ENCODE measurements around the gene PXDN.

PXDN gene

DNA sequence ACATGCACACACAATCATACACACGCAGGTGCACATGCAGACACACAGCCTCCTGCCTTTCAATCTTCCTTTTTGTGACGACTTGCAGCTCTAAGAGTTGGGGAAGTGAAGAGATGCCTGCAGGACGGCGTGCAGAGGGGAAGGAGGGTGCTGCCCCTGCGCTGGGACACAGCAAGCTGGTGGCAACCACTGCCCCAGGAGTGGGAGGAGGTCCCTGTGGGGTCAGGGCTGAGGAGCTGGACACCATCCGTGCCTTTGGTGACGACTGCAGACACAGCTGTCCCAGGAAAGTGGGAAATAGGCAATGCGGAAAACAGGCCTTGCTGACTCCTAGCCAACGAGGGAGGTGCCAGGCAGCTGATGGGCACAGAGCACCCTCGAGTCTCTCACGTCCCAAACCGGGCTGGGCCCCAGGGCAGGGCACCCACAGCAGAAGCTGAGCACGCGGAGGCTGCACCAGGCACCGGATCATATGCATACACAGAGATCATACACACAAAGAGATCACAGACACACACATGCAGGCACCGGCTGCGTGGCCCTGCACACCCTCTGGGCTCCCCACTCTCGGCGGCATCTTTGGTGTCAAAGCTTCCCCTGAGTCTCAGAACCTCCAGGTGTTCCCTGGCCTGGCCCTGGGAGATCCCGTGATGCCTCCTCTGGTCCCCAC, 146.1 kb downstream of the PXDN start:
- DNase-seq (ENCODE audit: low spot score), result no peak

DNA sequence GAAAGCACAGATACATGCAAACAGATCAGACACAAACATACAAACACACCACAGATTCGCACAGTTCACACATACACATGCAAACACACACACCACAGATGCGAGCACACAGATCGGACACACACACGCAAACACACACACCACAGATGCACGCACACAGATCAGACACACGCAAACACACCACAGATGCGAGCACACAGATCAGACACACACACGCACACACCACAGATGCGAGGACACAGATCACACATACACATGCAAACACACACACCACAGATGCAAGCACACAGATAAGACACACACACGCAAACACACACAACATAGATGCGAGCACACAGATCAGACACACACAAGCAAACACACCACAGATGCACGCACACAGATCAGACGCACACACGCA, 149.0 kb downstream of the PXDN start:
- DNase-seq (ENCODE audit: low spot score), result no peak

DNA sequence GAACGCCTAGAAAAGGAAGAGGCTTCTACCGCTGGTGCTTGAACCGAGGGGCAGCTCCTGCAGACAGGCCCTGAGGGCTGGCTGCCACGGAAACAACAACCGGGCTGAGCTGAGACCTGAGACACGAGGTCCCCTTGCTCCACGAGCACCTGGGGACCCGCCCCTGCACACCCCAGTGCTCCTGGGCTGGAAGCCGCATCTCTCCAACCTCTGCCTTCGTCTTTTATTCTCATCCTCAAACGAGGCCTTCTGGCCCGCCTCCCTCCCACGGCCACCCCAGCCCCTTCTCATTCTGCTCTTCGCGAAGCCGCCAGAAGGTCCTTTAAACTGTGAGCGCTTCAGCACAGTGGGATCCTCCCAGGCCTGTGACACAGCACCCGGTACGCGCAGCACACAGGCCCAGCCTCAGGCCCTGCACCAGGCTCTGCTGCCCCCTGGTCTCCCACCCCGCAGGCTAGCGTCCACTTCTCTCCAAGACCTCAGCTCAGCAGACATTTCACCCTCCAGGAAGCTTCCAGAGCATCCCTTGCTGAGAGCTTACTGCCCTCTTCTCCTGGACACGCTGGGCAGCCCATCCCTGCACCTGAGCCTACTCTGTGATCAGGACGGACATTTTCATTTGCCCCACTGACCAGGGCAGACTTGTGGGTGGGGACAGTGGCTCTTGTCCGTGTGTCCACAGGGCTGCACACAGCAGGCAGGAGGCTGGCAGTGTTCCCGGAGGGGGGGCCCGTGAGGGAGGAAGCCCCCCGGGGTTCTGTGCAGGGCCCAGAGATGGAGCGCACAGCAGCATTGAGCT, 149.7 kb downstream of the PXDN start:
- DNase-seq (ENCODE audit: low spot score), result no peak

- no peak for DNase-seq (ENCODE audit: low spot score)
These were observed 150.3 kb downstream of the PXDN start for GRCh38 chr2:1594123-1594372.

DNA sequence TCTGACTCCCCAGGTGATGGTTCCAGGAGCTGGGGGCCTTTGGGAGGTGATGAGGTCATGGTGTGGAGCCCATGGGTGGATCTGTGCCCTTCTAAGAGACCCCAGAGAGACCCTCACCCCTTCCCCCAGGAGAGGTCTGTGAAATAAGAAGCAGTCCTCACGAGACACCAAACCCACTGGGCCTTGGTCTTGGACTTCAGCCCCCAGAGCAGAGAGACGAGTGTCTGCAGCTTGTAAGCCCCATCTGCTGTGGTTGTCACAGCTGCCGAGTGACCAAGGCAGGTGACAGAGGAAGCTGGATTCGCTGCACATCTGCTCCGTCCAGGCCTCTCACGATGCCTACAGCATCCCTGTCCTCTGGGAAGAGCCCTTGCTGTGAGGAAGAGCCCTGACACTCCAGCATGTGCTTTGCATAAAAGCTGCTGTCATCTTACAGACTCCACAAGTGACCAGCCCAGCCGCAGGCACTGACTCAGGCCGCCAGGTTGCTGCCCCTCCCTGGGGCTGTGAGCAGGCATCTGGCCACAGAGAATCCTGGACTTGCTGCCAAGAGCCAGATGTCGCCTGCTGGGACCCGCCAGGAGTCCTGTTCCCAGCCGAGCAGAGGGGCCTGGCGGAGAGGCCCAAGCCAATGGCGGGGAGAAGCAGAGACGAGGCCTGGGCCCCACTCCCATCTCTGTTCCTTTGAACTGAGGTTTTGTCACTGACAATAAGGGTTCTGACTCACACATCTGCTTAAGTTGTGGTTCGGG, 150.8 kb downstream of the PXDN start:
- DNase-seq (ENCODE audit: low spot score), result no peak

- no peak for DNase-seq (ENCODE audit: low spot score)
These were observed 152.1 kb downstream of the PXDN start for GRCh38 chr2:1591978-1592907.

- DNase-seq (ENCODE audit: low spot score), result no peak
These were observed 152.9 kb downstream of the PXDN start for GRCh38 chr2:1591461-1591770.

DNA sequence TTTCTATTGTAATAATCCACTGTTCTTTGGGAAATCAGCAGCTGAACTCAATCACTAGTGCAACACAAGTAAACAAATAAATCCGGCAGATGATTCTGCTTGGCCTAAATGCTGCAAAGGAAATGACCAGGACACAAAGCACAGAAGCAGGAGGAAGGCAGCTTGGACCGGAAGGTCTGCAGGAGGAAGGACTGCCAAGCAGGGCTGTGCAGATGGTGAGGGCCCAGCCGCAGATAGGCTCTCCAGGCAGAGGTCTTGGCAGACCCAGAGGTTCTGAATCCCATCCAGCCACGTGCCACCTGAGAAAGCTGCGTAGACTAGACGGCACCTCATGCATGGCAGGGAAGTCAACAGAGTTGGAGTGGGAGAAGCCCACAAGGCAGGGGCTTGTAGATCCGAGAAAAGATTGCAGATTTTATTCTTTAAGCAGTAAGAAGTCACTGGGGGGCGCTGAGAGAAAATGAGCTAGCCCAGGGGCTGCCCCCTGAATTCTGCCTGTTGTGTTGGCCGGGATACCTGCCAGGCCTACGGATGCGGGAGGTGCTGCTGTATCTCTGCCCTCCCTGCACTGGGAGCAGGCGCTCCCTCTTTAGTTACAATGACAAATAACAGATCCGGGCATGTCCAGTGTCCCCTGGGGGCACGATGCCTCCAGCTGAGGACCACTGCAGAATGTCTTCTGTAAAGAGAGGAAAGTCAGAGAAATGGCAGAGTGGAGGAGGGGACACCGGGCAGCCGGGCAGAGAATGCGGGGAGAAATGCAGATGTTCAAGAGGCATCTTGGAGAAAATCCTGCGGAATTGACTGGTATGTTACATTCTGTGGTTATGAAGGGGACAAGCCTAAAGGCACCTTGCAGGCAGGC, 153.5 kb downstream of the PXDN start:
- no peak for DNase-seq (ENCODE audit: low spot score)

GRCh38 chr2:1588978-1589621, 155.2 kb downstream of the PXDN start:
- no peak for DNase-seq (ENCODE audit: low spot score)

- DNase-seq (ENCODE audit: low spot score), result no peak
These were observed 156.0 kb downstream of the PXDN start for GRCh38 chr2:1588051-1588977.

GRCh38 chr2:1586923-1587840, 157.1 kb downstream of the PXDN start:
- DNase-seq (ENCODE audit: low spot score), result no peak

- DNase-seq (ENCODE audit: low spot score), result no peak
These were observed 157.9 kb downstream of the PXDN start for GRCh38 chr2:1586251-1586922.

DNA sequence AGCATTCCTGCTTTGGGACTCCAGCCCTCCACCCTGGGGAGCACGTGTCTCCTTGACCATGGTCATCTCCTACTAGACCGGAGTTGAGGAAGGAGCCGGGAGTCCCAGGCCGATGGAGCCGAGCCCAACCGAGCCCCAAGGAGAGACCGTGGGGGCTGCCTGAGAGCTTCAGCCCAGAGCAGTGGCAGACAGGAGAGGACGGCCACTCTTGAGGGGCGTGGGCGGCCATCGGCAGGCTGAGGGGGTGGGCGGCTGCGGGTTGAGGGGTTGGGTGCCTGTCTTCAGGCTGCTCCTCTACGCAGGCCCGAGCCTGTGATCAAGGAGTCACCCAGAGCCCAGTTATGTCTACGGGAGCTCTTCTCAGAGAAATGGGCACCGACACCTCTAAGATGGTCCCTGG, 158.7 kb downstream of the PXDN start:
- no peak for DNase-seq (ENCODE audit: low spot score)

DNA sequence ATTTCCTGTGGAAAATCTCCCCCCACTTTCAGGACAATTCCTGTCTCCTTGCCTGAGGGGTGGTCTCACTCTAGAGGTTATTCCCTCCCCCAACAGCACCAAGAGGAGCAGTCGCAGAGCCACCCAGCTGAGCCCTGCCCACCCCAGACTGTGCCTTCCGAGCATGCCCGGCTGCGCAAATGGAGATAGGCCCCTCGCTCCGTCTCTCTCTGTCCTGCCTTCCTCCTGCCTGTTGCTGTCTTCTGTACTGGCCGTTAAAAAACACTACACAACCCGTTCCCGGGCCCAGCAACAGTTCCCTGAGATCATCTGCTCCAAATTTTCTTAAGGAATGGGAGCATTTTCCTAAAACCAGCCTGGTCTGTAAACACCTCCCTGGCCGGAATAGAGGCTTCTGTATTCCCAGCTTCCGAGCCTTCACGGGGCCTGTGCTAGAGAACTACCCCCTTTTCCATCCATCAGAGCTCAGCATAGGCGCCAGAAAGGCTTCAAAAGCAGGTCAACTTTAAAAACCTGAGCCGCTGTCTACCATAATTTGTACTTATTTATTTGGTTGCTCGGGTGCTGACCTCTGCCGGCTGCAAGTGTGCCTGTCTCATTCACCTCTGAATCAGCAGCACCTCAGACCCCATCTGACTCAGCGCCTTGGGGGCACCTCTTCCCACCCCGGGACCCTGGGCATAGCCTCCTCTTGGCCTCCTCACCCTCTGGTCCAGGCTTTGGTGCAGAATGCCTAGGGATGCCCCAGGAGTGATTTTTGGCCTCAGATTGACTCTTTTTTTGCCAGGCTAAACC, 159.4 kb downstream of the PXDN start:
- DNase-seq (ENCODE audit: low spot score), result no peak

GRCh38 chr2:1584051-1584531, 160.2 kb downstream of the PXDN start:
- no peak for DNase-seq (ENCODE audit: low spot score)

DNA sequence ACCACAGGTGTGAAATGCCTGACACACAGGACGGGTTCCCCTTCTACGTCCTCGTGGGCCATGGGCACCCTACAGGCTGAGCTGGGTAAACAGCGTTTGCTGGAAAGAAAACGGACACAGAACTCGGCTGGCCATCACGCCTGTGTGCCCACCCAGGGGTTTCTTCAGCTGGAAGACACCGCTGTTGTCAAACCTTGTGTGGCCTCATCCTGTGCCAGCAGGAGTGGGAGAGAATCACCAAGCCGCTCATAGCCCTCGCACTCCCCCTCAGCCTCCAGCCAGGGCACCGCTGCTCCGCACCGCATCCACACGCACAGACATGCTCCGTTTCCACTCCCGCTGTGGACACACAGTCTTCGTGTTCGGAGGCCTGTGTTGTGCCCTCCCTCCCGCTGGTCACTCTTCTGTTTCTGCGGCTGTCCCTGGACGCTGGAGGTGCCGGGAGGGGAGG, 161.4 kb downstream of the PXDN start:
- no peak for DNase-seq (ENCODE audit: low spot score)

Measured in germinal center (tissue), 1 donor.